Transverse colon (tissue), 4 donors: ENCODE measurements around the gene KCTD6.

ENCODE experiments used
- CTCF ChIP-seq, 5 experiments: fragments of 200-600 bp in 3 of 5; fragments of 450-650 bp in 2 of 5; sonication (generic) in 3 of 5; IDR thresholded peaks; 1 replicate in 2 of 5; 2 replicates in 3 of 5; pipeline ENCODE4 v1.5.1; 2016 to 2017; ENCODE audit warnings: antibody characterized with exemption in 5 of 5, inconsistent platforms in 3 of 5, mild to moderate bottlenecking in 2 of 5, moderate library complexity in 1 of 5
- POLR2A ChIP-seq: fragments of 450-650 bp; IDR thresholded peaks from one replicate; pipeline ENCODE4 v1.6.1; 2016; ENCODE audit warnings: antibody characterized with exemption, mild to moderate bottlenecking, moderate library complexity
- POLR2AphosphoS5 ChIP-seq, 3 donors: sonication (generic); formaldehyde crosslinking; IDR thresholded peaks; one replicate each; pipeline ENCODE4 v1.6.1; 2016; ENCODE audit warnings: antibody characterized with exemption in 3 of 3

GRCh38 chr3:58530354-58530865 lies 38.5 kb downstream of the KCTD6 start:
- TF ChIP-seq CTCF (IDR thresholded peaks at IDR 0.05) (no peak), POLR2AphosphoS5 (IDR thresholded peaks at IDR 0.05) (no peak), POLR2A (no peak)
